ENCODE data around the gene RAB30.

Gene RAB30

DNA sequence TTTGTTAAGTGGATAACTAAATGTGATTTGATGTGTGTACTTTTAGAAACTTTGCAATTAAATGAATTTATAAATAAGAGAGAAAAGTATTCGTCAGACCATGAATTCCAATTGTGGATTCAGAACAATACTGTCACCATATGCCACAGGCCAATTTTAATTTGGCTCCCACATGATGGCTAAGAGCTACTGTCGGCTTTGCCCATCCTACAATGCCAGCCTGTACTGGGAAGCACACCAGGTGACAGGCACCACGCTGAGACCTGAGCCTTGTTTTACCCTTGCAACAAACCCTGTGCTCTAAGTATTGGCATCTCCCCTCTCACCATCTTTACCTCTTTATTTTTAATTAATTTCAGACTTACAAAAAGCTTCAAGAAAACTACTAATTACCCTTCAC lies 14.0 kb downstream of the RAB30 start:
- no peak for DNase-seq
- Histone ChIP-seq H3K27ac (ENCODE audit: insufficient read depth, low read length, poor library complexity, severe bottlenecking) (no peak overlapping the region), H3K36me3 (ENCODE audit: control insufficient read depth, insufficient read depth, low read length) (no peaks in the 10 kb centered on the region), H3K9me3 (ENCODE audit: control insufficient read depth, low read length) (no peaks in the 10 kb centered on the region), H3K27me3 (replicated peaks; ENCODE audit: control insufficient read depth, insufficient read depth, low read length, poor library complexity, severe bottlenecking) (no peaks in the 10 kb centered on the region), H3K4me3 (ENCODE audit: insufficient read depth, low read depth, low read length, poor library complexity, severe bottlenecking) (no peak overlapping the region), H3K4me1 (ENCODE audit: control insufficient read depth, insufficient read depth, low read length, poor library complexity, severe bottlenecking) (peaks cover 8% of the 10 kb centered on the region)

DNA sequence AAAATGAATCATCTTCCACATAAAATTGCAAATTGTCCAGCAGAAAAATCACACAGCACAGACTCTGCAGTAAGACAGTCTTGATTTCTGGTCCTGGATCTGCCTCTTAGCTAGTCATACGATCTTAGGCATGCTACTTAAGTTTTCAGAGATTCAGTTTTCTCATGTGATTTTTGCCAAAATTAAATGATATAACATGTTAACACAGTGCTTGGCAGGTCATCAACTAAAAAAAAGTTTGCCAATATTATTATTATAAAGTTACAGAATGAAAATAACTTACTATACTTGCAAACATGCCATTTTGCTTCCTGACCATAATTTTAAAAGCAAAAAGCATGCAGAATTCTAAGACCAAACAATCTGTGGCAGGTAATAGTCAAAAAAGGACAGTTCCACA lies 15.1 kb downstream of the RAB30 start:
- Histone ChIP-seq H3K4me3 (ENCODE audit: insufficient read depth, low read depth, low read length, poor library complexity, severe bottlenecking) (no peak overlapping the region), H3K27ac (ENCODE audit: insufficient read depth, low read length, poor library complexity, severe bottlenecking) (no peak overlapping the region), H3K9me3 (ENCODE audit: control insufficient read depth, low read length) (no peaks in the 10 kb centered on the region), H3K4me1 (ENCODE audit: control insufficient read depth, insufficient read depth, low read length, poor library complexity, severe bottlenecking) (peaks cover 8% of the 10 kb centered on the region), H3K36me3 (ENCODE audit: control insufficient read depth, insufficient read depth, low read length) (no peaks in the 10 kb centered on the region), H3K27me3 (replicated peaks; ENCODE audit: control insufficient read depth, insufficient read depth, low read length, poor library complexity, severe bottlenecking) (no peaks in the 10 kb centered on the region)
- no peak for DNase-seq

- Histone ChIP-seq H3K36me3 (ENCODE audit: control insufficient read depth, insufficient read depth, low read length) (no peaks in the 10 kb centered on the region), H3K4me3 (ENCODE audit: insufficient read depth, low read depth, low read length, poor library complexity, severe bottlenecking) (no peak overlapping the region), H3K9me3 (ENCODE audit: control insufficient read depth, low read length) (no peaks in the 10 kb centered on the region), H3K27me3 (replicated peaks; ENCODE audit: control insufficient read depth, insufficient read depth, low read length, poor library complexity, severe bottlenecking) (no peaks in the 10 kb centered on the region), H3K27ac (ENCODE audit: insufficient read depth, low read length, poor library complexity, severe bottlenecking) (no peak overlapping the region), H3K4me1 (ENCODE audit: control insufficient read depth, insufficient read depth, low read length, poor library complexity, severe bottlenecking) (peaks cover 8% of the 10 kb centered on the region)
- no peak for DNase-seq
Observed at GRCh38 chr11:83056204-83056603, 15.5 kb downstream of the RAB30 start.

- DNase-seq, result no peak
Observed at GRCh38 chr11:83054904-83055380, 16.8 kb downstream of the RAB30 start.

GRCh38 chr11:83054001-83054400 lies 17.7 kb downstream of the RAB30 start:
- no peak overlapping the region for H3K27ac ChIP-seq (ENCODE audit: insufficient read depth, low read length, poor library complexity, severe bottlenecking)

More at GRCh38 chr11:83054904-83055380, 16.8 kb downstream of the RAB30 start:
- H3K27me3 ChIP-seq (replicated peaks; ENCODE audit: control insufficient read depth, insufficient read depth, low read length, poor library complexity, severe bottlenecking), result no peaks in the 10 kb centered on the region
- no peak overlapping the region for H3K27ac ChIP-seq (ENCODE audit: insufficient read depth, low read length, poor library complexity, severe bottlenecking)
- H3K4me3 ChIP-seq (ENCODE audit: insufficient read depth, low read depth, low read length, poor library complexity, severe bottlenecking), result no peak overlapping the region
- H3K4me1 ChIP-seq (ENCODE audit: control insufficient read depth, insufficient read depth, low read length, poor library complexity, severe bottlenecking), result peaks cover 8% of the 10 kb centered on the region
- no peaks in the 10 kb centered on the region for H3K9me3 ChIP-seq (ENCODE audit: control insufficient read depth, low read length)
- H3K36me3 ChIP-seq (ENCODE audit: control insufficient read depth, insufficient read depth, low read length), result no peaks in the 10 kb centered on the region

DNA sequence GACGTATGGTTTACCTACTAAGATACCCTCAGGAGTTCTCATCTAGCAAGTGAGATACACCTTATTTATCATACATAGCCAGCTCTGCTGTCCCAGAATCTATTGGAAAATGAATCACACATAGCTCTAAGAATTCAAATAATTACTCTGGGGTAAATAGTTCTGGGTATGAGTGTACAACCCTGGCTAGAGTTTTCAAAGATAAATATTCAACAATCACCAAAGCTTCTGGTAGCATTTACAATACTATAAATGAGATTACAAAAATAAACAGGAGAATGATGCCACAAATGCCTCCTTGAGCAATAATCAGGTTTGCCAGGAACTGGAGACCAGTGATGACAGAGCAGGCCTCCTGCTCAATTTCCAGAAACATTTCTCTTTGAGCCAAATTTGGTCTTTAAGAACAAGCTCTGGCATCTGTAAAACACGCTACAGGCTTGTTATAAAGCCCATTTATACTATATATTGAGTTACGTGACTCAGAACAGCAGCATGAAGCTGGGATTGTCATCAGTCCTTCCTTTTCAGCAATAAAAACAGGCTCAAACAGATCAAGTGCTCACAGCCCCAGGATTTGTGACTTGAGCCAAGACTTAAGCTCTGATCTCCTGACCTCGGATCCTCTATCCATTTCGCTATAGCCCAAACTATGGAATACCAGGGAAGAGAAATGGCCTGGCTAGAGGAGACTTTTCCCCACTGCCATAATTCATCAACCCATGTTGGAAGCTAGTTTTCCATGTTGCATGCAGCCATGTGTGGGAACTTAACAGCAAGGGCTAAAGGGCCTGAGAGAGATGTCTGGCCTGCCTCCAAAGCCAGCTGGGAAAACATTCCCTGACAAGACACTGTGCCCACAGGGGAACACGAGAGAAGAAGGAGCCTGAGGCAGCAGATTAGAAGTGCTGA lies 19.7 kb downstream of the RAB30 start:
- Histone ChIP-seq H3K4me3 (ENCODE audit: insufficient read depth, low read depth, low read length, poor library complexity, severe bottlenecking) (no peak overlapping the region), H3K4me1 (ENCODE audit: control insufficient read depth, insufficient read depth, low read length, poor library complexity, severe bottlenecking) (peaks cover 8% of the 10 kb centered on the region), H3K9me3 (ENCODE audit: control insufficient read depth, low read length) (no peaks in the 10 kb centered on the region), H3K27me3 (replicated peaks; ENCODE audit: control insufficient read depth, insufficient read depth, low read length, poor library complexity, severe bottlenecking) (no peaks in the 10 kb centered on the region), H3K36me3 (ENCODE audit: control insufficient read depth, insufficient read depth, low read length) (no peaks in the 10 kb centered on the region), H3K27ac (ENCODE audit: insufficient read depth, low read length, poor library complexity, severe bottlenecking) (no peak overlapping the region)
- no peak for DNase-seq

More at GRCh38 chr11:83054001-83054400, 17.7 kb downstream of the RAB30 start:
- H3K4me3 ChIP-seq (ENCODE audit: insufficient read depth, low read depth, low read length, poor library complexity, severe bottlenecking), result no peak overlapping the region
- no peaks in the 10 kb centered on the region for H3K27me3 ChIP-seq (replicated peaks; ENCODE audit: control insufficient read depth, insufficient read depth, low read length, poor library complexity, severe bottlenecking)
- H3K4me1 ChIP-seq (ENCODE audit: control insufficient read depth, insufficient read depth, low read length, poor library complexity, severe bottlenecking), result peaks cover 8% of the 10 kb centered on the region
- no peaks in the 10 kb centered on the region for H3K36me3 ChIP-seq (ENCODE audit: control insufficient read depth, insufficient read depth, low read length)
- no peaks in the 10 kb centered on the region for H3K9me3 ChIP-seq (ENCODE audit: control insufficient read depth, low read length)
- DNase-seq, result no peak

DNA sequence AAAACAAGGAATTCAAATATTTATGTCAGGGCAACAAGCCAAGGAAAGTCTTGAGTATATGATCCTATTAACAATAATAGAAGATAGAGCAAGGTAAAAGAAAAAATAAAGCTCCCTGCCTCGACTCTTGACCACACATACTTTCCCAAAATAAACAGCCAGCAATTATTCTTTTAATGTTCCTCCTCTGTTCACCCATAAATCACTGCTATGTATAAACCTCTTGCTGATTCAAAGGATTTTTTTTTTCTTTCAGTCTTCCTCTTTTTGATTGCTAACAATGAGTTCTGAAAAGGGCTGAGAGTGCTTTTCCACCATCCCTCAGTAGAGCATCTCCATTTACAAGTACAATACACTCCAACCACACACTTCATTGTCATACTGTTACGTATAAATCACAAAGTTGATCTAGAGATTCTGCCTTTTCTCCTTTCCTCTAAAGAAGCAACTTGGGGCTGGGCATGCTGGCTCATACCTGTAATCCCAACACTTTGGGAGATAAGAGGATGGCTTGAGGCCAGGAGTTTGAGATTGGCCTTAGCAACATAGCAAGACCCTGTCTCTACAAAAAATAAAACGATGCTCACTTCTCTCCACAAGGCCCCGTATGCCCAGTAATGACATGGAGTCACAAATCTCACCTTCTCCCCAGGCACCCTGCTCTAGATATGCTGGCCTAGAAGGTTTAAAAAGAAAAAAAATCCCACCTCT lies 24.0 kb downstream of the RAB30 start:
- Histone ChIP-seq H3K36me3 (ENCODE audit: control insufficient read depth, insufficient read depth, low read length) (no peaks in the 10 kb centered on the region), H3K4me1 (ENCODE audit: control insufficient read depth, insufficient read depth, low read length, poor library complexity, severe bottlenecking) (no peaks in the 10 kb centered on the region), H3K27me3 (replicated peaks; ENCODE audit: control insufficient read depth, insufficient read depth, low read length, poor library complexity, severe bottlenecking) (no peaks in the 10 kb centered on the region), H3K4me3 (ENCODE audit: insufficient read depth, low read depth, low read length, poor library complexity, severe bottlenecking) (no peak overlapping the region), H3K9me3 (ENCODE audit: control insufficient read depth, low read length) (no peaks in the 10 kb centered on the region), H3K27ac (ENCODE audit: insufficient read depth, low read length, poor library complexity, severe bottlenecking) (no peak overlapping the region)
- no peak for DNase-seq

- no peaks in the 10 kb centered on the region for H3K27me3 ChIP-seq (replicated peaks; ENCODE audit: control insufficient read depth, insufficient read depth, low read length, poor library complexity, severe bottlenecking)
- no peak overlapping the region for H3K4me3 ChIP-seq (ENCODE audit: insufficient read depth, low read depth, low read length, poor library complexity, severe bottlenecking)
- no peaks in the 10 kb centered on the region for H3K9me3 ChIP-seq (ENCODE audit: control insufficient read depth, low read length)
- no peaks in the 10 kb centered on the region for H3K4me1 ChIP-seq (ENCODE audit: control insufficient read depth, insufficient read depth, low read length, poor library complexity, severe bottlenecking)
- DNase-seq, result no peak
- no peaks in the 10 kb centered on the region for H3K36me3 ChIP-seq (ENCODE audit: control insufficient read depth, insufficient read depth, low read length)
- no peak overlapping the region for H3K27ac ChIP-seq (ENCODE audit: insufficient read depth, low read length, poor library complexity, severe bottlenecking)
Observed at GRCh38 chr11:83046621-83047172, 25.0 kb downstream of the RAB30 start.

DNA sequence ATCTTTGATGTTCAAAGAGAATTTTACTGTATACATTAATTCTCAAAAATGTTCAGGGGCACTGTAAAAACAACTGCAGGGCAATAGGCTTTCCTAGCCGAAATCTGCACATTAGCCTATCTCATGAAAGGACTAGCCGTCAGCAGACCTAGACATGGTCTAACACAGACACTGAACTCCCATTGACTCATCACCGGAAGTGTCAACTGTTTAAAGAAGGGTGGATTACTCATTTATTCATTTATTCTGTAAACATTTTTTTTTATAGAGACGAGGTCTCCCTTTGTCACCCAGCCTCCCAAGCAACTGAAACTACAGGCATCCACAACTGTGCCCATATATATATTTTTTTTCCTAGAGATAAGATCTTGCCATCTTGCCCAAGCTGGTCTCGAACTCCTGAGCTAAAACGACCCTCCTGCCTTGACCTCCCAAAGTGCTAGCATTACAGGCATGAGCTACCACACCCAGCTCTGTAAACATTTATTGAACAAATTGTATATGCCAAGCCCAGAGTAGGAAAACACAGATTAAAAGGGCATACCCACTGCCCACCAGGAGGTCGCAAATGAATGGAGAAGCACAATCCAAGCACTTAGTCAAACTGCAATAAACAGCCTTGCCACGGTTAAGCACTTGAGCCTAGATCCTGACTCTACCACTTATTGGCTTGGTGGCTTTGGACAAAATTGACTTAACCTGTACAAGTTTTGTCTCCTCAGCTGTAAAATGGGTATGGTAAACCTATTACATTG lies 26.6 kb downstream of the RAB30 start:
- DNase-seq, result no peak

More for the DNA sequence above, 26.6 kb downstream of the RAB30 start:
- Histone ChIP-seq H3K4me1 (ENCODE audit: control insufficient read depth, insufficient read depth, low read length, poor library complexity, severe bottlenecking) (no peaks in the 10 kb centered on the region), H3K27ac (ENCODE audit: insufficient read depth, low read length, poor library complexity, severe bottlenecking) (no peak overlapping the region), H3K36me3 (ENCODE audit: control insufficient read depth, insufficient read depth, low read length) (no peaks in the 10 kb centered on the region), H3K4me3 (ENCODE audit: insufficient read depth, low read depth, low read length, poor library complexity, severe bottlenecking) (no peak overlapping the region), H3K27me3 (replicated peaks; ENCODE audit: control insufficient read depth, insufficient read depth, low read length, poor library complexity, severe bottlenecking) (no peaks in the 10 kb centered on the region), H3K9me3 (ENCODE audit: control insufficient read depth, low read length) (no peaks in the 10 kb centered on the region)

All from effector memory CD4-positive, alpha-beta T cell (primary cell).